NCI-H1436 treated with DMSO at 0.1 percent for 48 hours (cell line): ENCODE measurements around the gene DLK2.

Experiments
- DNase-seq: peaks from one replicate; lab custom pipeline; 2025; lab: John Stamatoyannopoulos, UW

The DLK2 gene

GRCh38 chr6:43453831-43454230 lies 1.5 kb downstream of the DLK2 start:
- DNase-seq: no peak

- no peak for DNase-seq
Measured at GRCh38 chr6:43452896-43453295, 2.5 kb downstream of the DLK2 start.

GRCh38 chr6:43451939-43452338 lies 3.4 kb downstream of the DLK2 start:
- DNase-seq: no peak

- DNase-seq: no peak
Measured at GRCh38 chr6:43451348-43451747, 4.0 kb downstream of the DLK2 start.

- DNase-seq: no peak
Measured at GRCh38 chr6:43450699-43451131, 4.6 kb downstream of the DLK2 start.

- DNase-seq: no peak
Measured at GRCh38 chr6:43448916-43449315, 6.4 kb downstream of the DLK2 start.

GRCh38 chr6:43447604-43448003 lies 7.7 kb downstream of the DLK2 start:
- DNase-seq: no peak

- DNase-seq: no peak
Measured at GRCh38 chr6:43445576-43445975, 9.8 kb downstream of the DLK2 start.

- DNase-seq: no peak
Measured at GRCh38 chr6:43444582-43444981, 10.8 kb downstream of the DLK2 start.

GRCh38 chr6:43444036-43444435 lies 11.3 kb downstream of the DLK2 start:
- no peak for DNase-seq

- DNase-seq: no peak
Measured at GRCh38 chr6:43442935-43443334, 12.4 kb downstream of the DLK2 start.

- no peak for DNase-seq
Measured at GRCh38 chr6:43437700-43438099, 17.6 kb downstream of the DLK2 start.

GRCh38 chr6:43436577-43437282 lies 18.6 kb downstream of the DLK2 start:
- no peak for DNase-seq

- no peak for DNase-seq
Measured at GRCh38 chr6:43435682-43436437, 19.5 kb downstream of the DLK2 start.

- no peak for DNase-seq
Measured at GRCh38 chr6:43434943-43435342, 20.4 kb downstream of the DLK2 start.

- no peak for DNase-seq
Measured at GRCh38 chr6:43434001-43434840, 21.1 kb downstream of the DLK2 start.

GRCh38 chr6:43433148-43433547 lies 22.2 kb downstream of the DLK2 start:
- no peak for DNase-seq

GRCh38 chr6:43432009-43432945 lies 23.1 kb downstream of the DLK2 start:
- no peak for DNase-seq

GRCh38 chr6:43428874-43429273 lies 26.5 kb downstream of the DLK2 start:
- no peak for DNase-seq

- DNase-seq: no peak
Measured at GRCh38 chr6:43428112-43428570, 27.2 kb downstream of the DLK2 start.

GRCh38 chr6:43427406-43428111 lies 27.8 kb downstream of the DLK2 start, which contains the start of gene ABCC10:
TSS of gene ABCC10 (plus strand) at chr6:43427541. CDS start at chr6:43427979, 438 bp downstream.
- DNase-seq: peak; percentile 78
